H1 (cell line): ENCODE data around the gene IER5. TPM values are rescaled to one million over a fixed set of nuclear protein-coding genes. Genes with fewer than 3 reads are reported as not detected.
A peak's percentile ranks its signal among the peaks of the same experiment; 100 is the strongest.

Source experiments
- CTCF ChIA-PET: fragments of 300-600 bp; sonication (Branson Sonifier 250); formaldehyde crosslinking; loops from one replicate; lab custom pipeline; 2021; ENCODE audit not compliant: partially characterized antibody; lab: Charles Lee
- POLR2A ChIA-PET: fragments of 300-600 bp; sonication (Branson Sonifier 250); formaldehyde crosslinking; loops from one replicate; lab custom pipeline; 2021; ENCODE audit warnings: inconsistent platforms; ENCODE audit not compliant: partially characterized antibody; lab: Charles Lee
- DNase-seq, 2 experiments: peaks; one replicate each; pipeline versions ENCODE4 v3.0.0 to v3.0.0-alpha.2; 2010 to 2022; ENCODE audit warnings: low spot score in 2 of 2, low read depth in 1 of 2, mixed read lengths in 1 of 2
- FAIRE-seq: peaks from 2 replicates; lab custom pipeline; 2011; peaks lifted over from hg19 to GRCh38; lab: Jason Lieb, UNC
- H2AFZ ChIP-seq: 2 replicates; pipeline ENCODE4 v1.8.1; 2012; ENCODE audit warnings: low read length, inconsistent platforms
- H2AK5ac ChIP-seq: 2 replicates; pipeline ENCODE4 v1.6.1; 2013; ENCODE audit warnings: low read depth, low read length
- H2BK120ac ChIP-seq: replicated peaks from 2 replicates; pipeline ENCODE3; 2013; ENCODE audit warnings: low read depth, low read length, inconsistent platforms
- H2BK12ac ChIP-seq: 2 replicates; pipeline ENCODE4 v1.6.1; 2013; ENCODE audit warnings: low read depth, low read length
- H2BK15ac ChIP-seq: 2 replicates; pipeline ENCODE4 v1.6.1; 2013; ENCODE audit warnings: low read length
- H2BK20ac ChIP-seq: 2 replicates; pipeline ENCODE4 v1.6.1; 2013; ENCODE audit warnings: low read length
- H2BK5ac ChIP-seq: 2 replicates; pipeline ENCODE4 v1.6.1; 2013; ENCODE audit warnings: low read depth, low read length
- H3K14ac ChIP-seq: 2 replicates; pipeline ENCODE4 v1.6.1; 2013; ENCODE audit warnings: inconsistent platforms; ENCODE audit not compliant: insufficient read length
- H3K18ac ChIP-seq: 2 replicates; pipeline ENCODE4 v1.6.1; 2013; ENCODE audit warnings: low read length; ENCODE audit errors: extremely low read depth
- H3K23ac ChIP-seq: 2 replicates; pipeline ENCODE4 v1.6.1; 2013; ENCODE audit warnings: inconsistent platforms; ENCODE audit not compliant: insufficient read length
- H3K23me2 ChIP-seq: 2 replicates; pipeline ENCODE4 v1.6.1; 2013; ENCODE audit warnings: low read depth, low read length
- H3K27ac ChIP-seq: 2 replicates; pipeline ENCODE4 v1.6.1; 2011; ENCODE audit warnings: low read depth, low read length, inconsistent platforms
- H3K27me3 ChIP-seq, 4 experiments: replicated peaks in 1 of 4; 1 replicate in 1 of 4; 2 replicates in 3 of 4; pipeline versions ENCODE4 v1.6.1 to v1.8.1; 2011 to 2013; ENCODE audit warnings: low read length in 3 of 4, mild to moderate bottlenecking in 3 of 4, inconsistent platforms in 2 of 4, mixed read lengths in 2 of 4, moderate library complexity in 1 of 4; ENCODE audit not compliant: control insufficient read depth in 3 of 4, insufficient read depth in 3 of 4; ENCODE audit errors: extremely low read depth in 1 of 4
- H3K36me3 ChIP-seq, 4 experiments: 2 replicates each; pipeline versions ENCODE4 v1.6.1 to v1.8.1; 2011 to 2013; ENCODE audit warnings: mild to moderate bottlenecking in 4 of 4, low read length in 3 of 4, moderate library complexity in 2 of 4, control low read depth in 1 of 4, inconsistent platforms in 1 of 4; ENCODE audit not compliant: insufficient read depth in 4 of 4, control insufficient read depth in 2 of 4
- H3K4ac ChIP-seq: replicated peaks from 2 replicates; pipeline ENCODE3; 2013; ENCODE audit warnings: low read length, low read depth, mixed read lengths, inconsistent platforms; ENCODE audit not compliant: insufficient read length
- H3K4me1 ChIP-seq, 4 experiments: replicated peaks in 1 of 4; 1 replicate in 1 of 4; 2 replicates in 3 of 4; pipeline versions ENCODE4 v1.6.1 to v1.8.1; 2011 to 2013; ENCODE audit warnings: low read length in 3 of 4, inconsistent platforms in 2 of 4, mixed read lengths in 1 of 4; ENCODE audit not compliant: insufficient read depth in 4 of 4, control insufficient read depth in 3 of 4
- H3K4me2 ChIP-seq, 2 experiments: 2 replicates each; pipeline versions ENCODE4 v1.6.1 to v1.8.1; 2011 to 2013; ENCODE audit warnings: low read depth in 2 of 2, low read length in 2 of 2, control low read depth in 1 of 2, inconsistent platforms in 1 of 2, mild to moderate bottlenecking in 1 of 2; ENCODE audit not compliant: insufficient read depth in 1 of 2
- H3K4me3 ChIP-seq, 4 experiments: fragments of 200-600, 300-600 bp in 1 of 4; sonication (generic), shearing (Covaris generic), sonication (Bioruptor Twin) in 1 of 4; 2 replicates each; pipeline versions ENCODE4 v1.5.1 to v1.8.1; 2011 to 2016; ENCODE audit warnings: low read length in 4 of 4, low read depth in 3 of 4, control low read depth in 2 of 4, inconsistent platforms in 2 of 4, mild to moderate bottlenecking in 2 of 4, mixed read lengths in 1 of 4, moderate library complexity in 1 of 4; ENCODE audit not compliant: insufficient read depth in 2 of 4; ENCODE audit errors: extremely low read depth in 1 of 4
- H3K56ac ChIP-seq: replicated peaks from 2 replicates; pipeline ENCODE3; 2013; ENCODE audit warnings: low read depth, mild to moderate bottlenecking, mixed read lengths, low read length, inconsistent platforms; ENCODE audit not compliant: insufficient read length
- H3K79me1 ChIP-seq: 2 replicates; pipeline ENCODE4 v1.6.1; 2013; ENCODE audit warnings: low read depth, low read length, control low read depth
- H3K79me2 ChIP-seq, 2 experiments: 2 replicates each; pipeline versions ENCODE4 v1.6.1 to v1.8.1; 2012 to 2013; ENCODE audit warnings: low read length in 2 of 2, mild to moderate bottlenecking in 2 of 2, inconsistent platforms in 1 of 2; ENCODE audit not compliant: insufficient read depth in 2 of 2, control insufficient read depth in 1 of 2
- H3K9ac ChIP-seq, 4 experiments: replicated peaks in 1 of 4; 1 replicate in 1 of 4; 2 replicates in 3 of 4; pipeline versions ENCODE4 v1.6.1 to v1.8.1; 2011 to 2013; ENCODE audit warnings: low read depth in 3 of 4, low read length in 3 of 4, control low read depth in 2 of 4, mild to moderate bottlenecking in 2 of 4, moderate library complexity in 2 of 4, inconsistent platforms in 1 of 4; ENCODE audit errors: extremely low read depth in 1 of 4
- H3K9me3 ChIP-seq, 2 experiments: 2 replicates each; pipeline versions ENCODE4 v1.6.1 to v1.8.1; 2012 to 2013; ENCODE audit warnings: mild to moderate bottlenecking in 2 of 2, moderate library complexity in 2 of 2, control low read depth in 1 of 2, inconsistent platforms in 1 of 2, low read depth in 1 of 2, low read length in 1 of 2, mixed read lengths in 1 of 2; ENCODE audit not compliant: insufficient read depth in 2 of 2
- H4K20me1 ChIP-seq, 2 experiments: replicated peaks in 1 of 2; 2 replicates each; pipeline versions ENCODE3 to v1.8.1; 2011 to 2013; ENCODE audit warnings: inconsistent platforms in 2 of 2, low read length in 2 of 2, mild to moderate bottlenecking in 1 of 2; ENCODE audit not compliant: insufficient read depth in 2 of 2, control insufficient read depth in 1 of 2
- H4K5ac ChIP-seq: 2 replicates; pipeline ENCODE4 v1.6.1; 2013; ENCODE audit warnings: low read length, low read depth, mixed read lengths, inconsistent platforms; ENCODE audit not compliant: insufficient read length
- H4K8ac ChIP-seq: 2 replicates; pipeline ENCODE4 v1.8.0; 2013; ENCODE audit warnings: mild to moderate bottlenecking, moderate library complexity, low read length, inconsistent platforms; ENCODE audit not compliant: insufficient read depth; ENCODE audit errors: extremely low read depth
- H4K91ac ChIP-seq: replicated peaks from 2 replicates; pipeline ENCODE3; 2013; ENCODE audit warnings: low read length, mixed read lengths, inconsistent platforms; ENCODE audit not compliant: insufficient read length
- CEBPB ChIP-seq: IDR thresholded peaks from 2 replicates; pipeline ENCODE4 v1.6.1; 2012; ENCODE audit warnings: low read depth, low read length
- KDM5A ChIP-seq: fragments of 200-600 bp; IDR thresholded peaks from 2 replicates; pipeline ENCODE4 v1.7.1; 2012; ENCODE audit warnings: mild to moderate bottlenecking, low read length, inconsistent platforms, mixed read lengths
- POU5F1 ChIP-seq: IDR thresholded peaks from 2 replicates; pipeline ENCODE4 v1.6.1; 2011; ENCODE audit warnings: low read depth, mild to moderate bottlenecking, low read length, moderate library complexity
- RFX5 ChIP-seq: IDR thresholded peaks from 2 replicates; pipeline ENCODE4 v1.6.1; 2011; ENCODE audit warnings: low read depth, low read length, improper control_type of control experiment, borderline replicate concordance
- SP2 ChIP-seq: IDR thresholded peaks from 2 replicates; pipeline ENCODE4 v1.6.1; 2012; ENCODE audit warnings: mild to moderate bottlenecking, low read length, inconsistent platforms
- WGBS, 2 experiments: shearing (Covaris generic) in 1 of 2; methylation state at CpG; one replicate each; pipeline versions ENCODE4 v1.1.6 to v1.1.7; 2013 to 2015; ENCODE audit warnings: low lambda C conversion rate in 2 of 2, mixed read lengths in 2 of 2, inconsistent platforms in 1 of 2, low coverage in 1 of 2, missing lambda C conversion rate in 1 of 2; ENCODE audit not compliant: insufficient replicate concordance in 2 of 2, insufficient coverage in 1 of 2, insufficient read length in 1 of 2; ENCODE audit errors: extremely low coverage in 1 of 2, missing lambda C conversion rate in 1 of 2; 5-methylcytosine and 5-hydroxymethylcytosine counted together
- polyA plus RNA-seq, 7 experiments: library from polyadenylated mRNA; depleted of rRNA in 3 of 7; stranded (reverse) in 5 of 7; unstranded in 2 of 7; fragments of >200 nt in 5 of 7; fragments of 200-250 nt in 2 of 7; gene quantifications; 1 replicate in 5 of 7; 2 replicates in 1 of 7; 4 replicates in 1 of 7; pipeline versions ENCODE4 v1.2.1 to v1.2.3, GENCODE V29; 2011 to 2013; ENCODE audit warnings: missing spikeins in 2 of 7, mixed read lengths in 2 of 7
- total RNA-seq: library from RNA; stranded (reverse); fragmentation: NEBNext Ultra II Directional; extraction: Animal tissue kit (Norgen Biotek cat#: 25700); gene quantifications from 2 replicates; pipeline ENCODE4 v1.2.1, GENCODE V29; 2021
- TF ChIP-seq, protein P1 (sequence below), 3 experiments: IDR thresholded peaks; 1 replicate in 2 of 3; 2 replicates in 1 of 3; pipeline versions ENCODE4 v1.5.1 to v1.6.1; 2011; ENCODE audit warnings: low read length in 3 of 3, mild to moderate bottlenecking in 3 of 3, inconsistent platforms in 2 of 3, low read depth in 1 of 3, moderate library complexity in 1 of 3; ENCODE audit not compliant: insufficient read depth in 1 of 3; ENCODE audit errors: control extremely low read depth in 1 of 3

The IER5 gene
- total and polyA plus RNA-seq, 2 of the 8 experiments (the other 6 are each of a cell fraction or from before 2014, with no cell fraction given) = 3.5 to 7.7 TPM

DNA sequence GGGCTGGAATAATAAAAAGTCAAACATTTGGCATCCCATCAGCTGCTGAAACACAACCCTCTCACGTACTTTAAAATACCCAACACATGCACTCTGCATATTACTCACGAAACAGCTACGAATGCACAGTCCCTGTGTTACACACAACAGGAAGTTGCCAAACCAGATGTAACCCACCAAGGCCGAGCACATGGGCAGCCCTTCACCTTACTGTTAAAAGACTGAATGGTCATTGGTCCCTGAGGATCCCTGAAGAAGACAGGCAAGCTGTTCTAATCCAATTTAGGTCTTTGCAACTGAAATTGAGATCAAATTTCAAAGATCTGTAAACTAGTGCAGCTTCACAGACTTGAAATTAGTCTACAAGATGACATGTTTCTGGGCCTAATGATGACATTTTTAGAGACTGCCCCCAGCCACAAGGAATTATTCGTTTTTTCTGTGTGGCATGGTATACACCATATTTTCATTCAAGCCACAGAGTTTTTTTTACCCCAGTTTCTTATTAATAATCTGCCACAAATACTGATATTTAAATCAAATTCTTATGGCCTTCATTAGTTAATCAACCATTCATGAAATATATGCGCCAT lies 25.6 kb upstream of the IER5 start:
- no peak overlapping the region for H2AFZ ChIP-seq
- no peaks in the 10 kb centered on the region for H3K23me2 ChIP-seq
- H3K14ac ChIP-seq = no peak overlapping the region
- no peak overlapping the region for H4K8ac ChIP-seq
- H2BK12ac ChIP-seq = no peak overlapping the region
- H3K27ac ChIP-seq = no peak overlapping the region
- H4K5ac ChIP-seq = no peak overlapping the region
- H3K23ac ChIP-seq = no peak overlapping the region
- no peaks in the 10 kb centered on the region for H3K27me3 ChIP-seq
- no peaks in the 10 kb centered on the region for H3K9me3 ChIP-seq
- H4K20me1 ChIP-seq = no peaks in the 10 kb centered on the region
- ChIA-PET POLR2A (interaction anchor here (1.0 to 1.7 kb wide), 2 partner anchors 22 to 26 kb away, joined by 3 to 6 read pairs; partner anchors contain the start of gene IER5), CTCF (interaction anchor here (0.6 to 1.9 kb wide), 8 partner anchors 9 to 111 kb away, joined by 3 to 5 read pairs (median 3); no protein-coding TSS in a partner anchor)
- H3K9ac ChIP-seq = no peak overlapping the region
- H2BK120ac ChIP-seq = no peak overlapping the region
- no peak overlapping the region for H2AK5ac ChIP-seq
- H3K4me3 ChIP-seq = no peak overlapping the region
- no peak overlapping the region for H2BK20ac ChIP-seq
- no peak overlapping the region for H3K56ac ChIP-seq
- H3K79me2 ChIP-seq = no peaks in the 10 kb centered on the region
- 78% methylated on average over 6 of the region's 6 CpGs; no CpG with 5 or more reads in 1 of the 2 experiments for WGBS, 2 experiments
- H3K4me1 ChIP-seq = peaks cover 0 to 7% (median 1%) of the 10 kb centered on the region in 4 experiments; a peak in 5 of 7 replicates
- no peak overlapping the region for H3K18ac ChIP-seq
- TF ChIP-seq KDM5A (no peak), RFX5 (no peak), SP2 (no peak), POU5F1 (no peak), CEBPB (no peak)
- TF ChIP-seq, protein P1, sequence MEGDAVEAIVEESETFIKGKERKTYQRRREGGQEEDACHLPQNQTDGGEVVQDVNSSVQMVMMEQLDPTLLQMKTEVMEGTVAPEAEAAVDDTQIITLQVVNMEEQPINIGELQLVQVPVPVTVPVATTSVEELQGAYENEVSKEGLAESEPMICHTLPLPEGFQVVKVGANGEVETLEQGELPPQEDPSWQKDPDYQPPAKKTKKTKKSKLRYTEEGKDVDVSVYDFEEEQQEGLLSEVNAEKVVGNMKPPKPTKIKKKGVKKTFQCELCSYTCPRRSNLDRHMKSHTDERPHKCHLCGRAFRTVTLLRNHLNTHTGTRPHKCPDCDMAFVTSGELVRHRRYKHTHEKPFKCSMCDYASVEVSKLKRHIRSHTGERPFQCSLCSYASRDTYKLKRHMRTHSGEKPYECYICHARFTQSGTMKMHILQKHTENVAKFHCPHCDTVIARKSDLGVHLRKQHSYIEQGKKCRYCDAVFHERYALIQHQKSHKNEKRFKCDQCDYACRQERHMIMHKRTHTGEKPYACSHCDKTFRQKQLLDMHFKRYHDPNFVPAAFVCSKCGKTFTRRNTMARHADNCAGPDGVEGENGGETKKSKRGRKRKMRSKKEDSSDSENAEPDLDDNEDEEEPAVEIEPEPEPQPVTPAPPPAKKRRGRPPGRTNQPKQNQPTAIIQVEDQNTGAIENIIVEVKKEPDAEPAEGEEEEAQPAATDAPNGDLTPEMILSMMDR (IDR thresholded peaks at IDR 0.05; ENCODE audit: control extremely low read depth in 1 of 3, insufficient read depth in 1 of 3, low read depth in 1 of 3, low read length in 3 of 3) = no peak
- no peak overlapping the region for H3K4ac ChIP-seq
- H4K91ac ChIP-seq = no peak overlapping the region
- no peaks in the 10 kb centered on the region for H3K79me1 ChIP-seq
- no peak overlapping the region for H2BK5ac ChIP-seq
- DNase-seq = no peak
- no peak overlapping the region for H3K4me2 ChIP-seq
- no peak for FAIRE-seq
- no peaks in the 10 kb centered on the region for H3K36me3 ChIP-seq
- H2BK15ac ChIP-seq = peak overlapping the region; percentile 83; the same call in 1 of the 2 replicates
